ENCODE measurements around the gene SPIC.

Gene SPIC

DNA sequence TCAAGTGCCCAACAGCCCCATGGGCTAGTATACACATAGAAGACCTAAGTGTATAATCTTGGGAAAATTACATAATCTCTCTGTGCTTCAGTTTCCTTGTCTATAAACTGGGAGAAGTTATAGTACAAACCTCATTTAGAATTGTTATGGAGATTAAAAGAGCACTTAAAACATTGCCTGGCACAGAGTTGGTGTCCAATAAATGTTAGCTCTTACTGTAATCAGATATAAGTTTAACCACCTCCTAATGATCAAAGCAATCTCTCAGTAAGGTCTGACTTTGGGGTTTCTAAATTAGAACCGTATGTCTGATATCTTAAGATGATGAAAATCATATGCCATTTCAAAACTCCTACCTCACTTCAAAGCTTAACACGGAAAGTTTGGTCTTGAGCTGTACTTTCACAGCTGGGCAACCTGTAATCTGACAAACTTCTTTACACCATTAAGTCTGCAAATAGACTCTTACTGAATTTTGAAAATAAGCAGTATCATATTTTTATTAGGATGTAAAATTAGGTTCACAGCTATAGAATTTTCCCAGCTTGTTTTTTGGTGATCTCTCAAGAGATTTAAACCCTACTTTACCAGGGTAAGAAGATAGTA is 61.0 kb downstream of the SPIC start:
- no peak for DNase-seq (ENCODE audit: low spot score)
